ENCODE results near the gene EPS8.
"Not testable (repeated sequence)": the region's sequence is repeated elsewhere in the genome, so short reads cannot be mapped to it uniquely, and the experiment has no call there.

- not testable (repeated sequence) for TF ChIP-seq CTCF (IDR thresholded peaks at IDR 0.05); PBX3 (IDR thresholded peaks at IDR 0.05); JUND (IDR thresholded peaks at IDR 0.05); EZH2phosphoT487 (IDR thresholded peaks at IDR 0.05; ENCODE audit: borderline replicate concordance, low read depth); REST (IDR thresholded peaks at IDR 0.05; ENCODE audit: low read depth, low read length); EP300 (IDR thresholded peaks at IDR 0.05; ENCODE audit: borderline replicate concordance in 1 of 2, low read depth in 1 of 2, low read length in 1 of 2); SIN3A (IDR thresholded peaks at IDR 0.05; ENCODE audit: borderline replicate concordance, low read depth, low read length); POLR2AphosphoS5 (IDR thresholded peaks at IDR 0.05; ENCODE audit: low read depth, low read length)
Observed at GRCh38 chr12:15762162-15762561, 27.0 kb downstream of the EPS8 start.

All from SK-N-SH (cell line).